ENCODE measurements around the gene CDH20. TPM values are rescaled to one million over a fixed set of nuclear protein-coding genes. Genes with fewer than 3 reads are reported as not detected.

CDH20 gene
- total and polyA plus RNA-seq, 2 of the 4 experiments (the other 2 are of a cell fraction): not detected

DNA sequence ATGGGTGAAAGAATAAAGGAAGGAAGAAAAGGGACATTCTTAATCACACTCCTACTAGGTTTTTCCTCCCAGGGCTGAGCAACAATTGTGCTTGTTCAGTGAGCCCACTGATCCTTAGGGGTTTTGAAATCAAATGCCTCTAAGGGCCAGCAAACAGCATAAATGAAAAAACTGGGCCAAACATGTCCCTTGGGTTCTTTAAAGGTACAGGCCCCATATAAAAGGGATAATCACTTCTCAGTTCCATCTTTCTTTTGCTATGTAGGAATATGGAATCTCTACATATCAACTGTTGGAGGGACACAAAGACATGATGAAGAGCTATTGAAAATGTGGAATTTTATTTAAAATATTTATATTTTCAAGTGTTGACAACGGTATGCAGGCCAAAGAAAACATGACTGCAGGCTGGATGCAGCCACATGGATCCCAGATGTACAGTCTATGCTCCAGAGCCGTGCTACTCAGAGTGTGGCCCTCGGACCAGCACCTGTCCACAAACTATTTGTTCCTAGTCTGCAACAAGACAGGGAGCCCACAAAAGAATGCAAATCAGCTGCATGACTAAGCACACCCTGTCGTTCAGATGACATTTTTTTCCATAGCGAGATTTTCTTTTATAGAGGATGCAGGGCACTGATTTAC is 110.0 kb downstream of the CDH20 start:
- Histone ChIP-seq H3K23ac (ENCODE audit: low read depth, low read length) (no peak overlapping the region), H3K27me3 (ENCODE audit: control insufficient read depth, insufficient read depth, low read length) (no peaks in the 10 kb centered on the region), H4K20me1 (ENCODE audit: insufficient read depth, low read length) (no peaks in the 10 kb centered on the region), H4K5ac (ENCODE audit: low read depth, low read length) (no peak overlapping the region), H3K14ac (replicated peaks; ENCODE audit: low read depth, low read length) (no peak overlapping the region), H2BK15ac (ENCODE audit: low read depth, low read length) (no peak overlapping the region), H4K8ac (ENCODE audit: low read depth in 2 of 2, low read length in 2 of 2) (no peak overlapping the region), H3K27ac (ENCODE audit: insufficient read depth, low read length) (no peak overlapping the region), H2BK120ac (ENCODE audit: low read depth, low read length) (no peak overlapping the region), H3K4ac (ENCODE audit: low read depth, low read length) (no peak overlapping the region), H3K9me3 (ENCODE audit: control insufficient read depth, insufficient read depth, low read length) (no peaks in the 10 kb centered on the region), H3K56ac (ENCODE audit: extremely low read depth, insufficient read depth, low read length) (no peak overlapping the region), H2AFZ (replicated peaks; ENCODE audit: low read length, poor library complexity) (no peak overlapping the region), H3K4me2 (ENCODE audit: low read depth, low read length) (no peak overlapping the region), H3K9me1 (ENCODE audit: insufficient read depth, low read length) (no peaks in the 10 kb centered on the region), H3K4me3 (ENCODE audit: insufficient read depth, low read depth, low read length) (no peak overlapping the region), H2AK5ac (ENCODE audit: low read depth, low read length) (no peak overlapping the region), H3K9ac (ENCODE audit: low read depth, low read length) (no peak overlapping the region), H3K36me3 (ENCODE audit: control insufficient read depth, insufficient read depth, low read length) (no peaks in the 10 kb centered on the region), H2BK20ac (ENCODE audit: low read depth, low read length) (no peak overlapping the region), H2BK5ac (ENCODE audit: low read depth, low read length, poor library complexity, severe bottlenecking) (no peak overlapping the region), H3K4me1 (ENCODE audit: control insufficient read depth, insufficient read depth, low read length) (no peaks in the 10 kb centered on the region), H3K18ac (ENCODE audit: low read depth, low read length) (no peak overlapping the region), H3K79me1 (ENCODE audit: low read depth in 1 of 2, low read length in 2 of 2) (no peaks in the 10 kb centered on the region), H4K91ac (ENCODE audit: insufficient read depth, low read depth, low read length) (no peak overlapping the region), H2AK9ac (replicated peaks; ENCODE audit: low read depth, low read length, poor library complexity) (no peak overlapping the region)
- dilution Hi-C loops (cut with HindIII; ENCODE audit: low sequenced_read_pairs, unreplicated experiment) (no loop called here), intact Hi-C loops (cut with micrococcal nuclease) (no loop called here), in situ Hi-C loops (cut with MboI; ENCODE audit: low sequenced_read_pairs) (no loop called here)
- no peak for DNase-seq
- no peak for TF ChIP-seq POLR2A (IDR thresholded peaks at IDR 0.05; ENCODE audit: low read depth, low read length)
- no peak for TF ChIP-seq MAZ (IDR thresholded peaks at IDR 0.05; ENCODE audit: borderline replicate concordance, low read depth, low read length)
- TF ChIP-seq RFX5 (IDR thresholded peaks at IDR 0.05; ENCODE audit: low read depth, low read length): no peak
- no peak for TF ChIP-seq NFE2L2 (IDR thresholded peaks at IDR 0.05; ENCODE audit: low read depth, low read length)
- no peak for TF ChIP-seq CEBPB (IDR thresholded peaks at IDR 0.05; ENCODE audit: low read depth, low read length)
- TF ChIP-seq MAFK (IDR thresholded peaks at IDR 0.05; ENCODE audit: low read depth, low read length): no peak
- no peak for TF ChIP-seq FOS (IDR thresholded peaks at IDR 0.05; ENCODE audit: low read depth, low read length)
- TF ChIP-seq, protein P1, sequence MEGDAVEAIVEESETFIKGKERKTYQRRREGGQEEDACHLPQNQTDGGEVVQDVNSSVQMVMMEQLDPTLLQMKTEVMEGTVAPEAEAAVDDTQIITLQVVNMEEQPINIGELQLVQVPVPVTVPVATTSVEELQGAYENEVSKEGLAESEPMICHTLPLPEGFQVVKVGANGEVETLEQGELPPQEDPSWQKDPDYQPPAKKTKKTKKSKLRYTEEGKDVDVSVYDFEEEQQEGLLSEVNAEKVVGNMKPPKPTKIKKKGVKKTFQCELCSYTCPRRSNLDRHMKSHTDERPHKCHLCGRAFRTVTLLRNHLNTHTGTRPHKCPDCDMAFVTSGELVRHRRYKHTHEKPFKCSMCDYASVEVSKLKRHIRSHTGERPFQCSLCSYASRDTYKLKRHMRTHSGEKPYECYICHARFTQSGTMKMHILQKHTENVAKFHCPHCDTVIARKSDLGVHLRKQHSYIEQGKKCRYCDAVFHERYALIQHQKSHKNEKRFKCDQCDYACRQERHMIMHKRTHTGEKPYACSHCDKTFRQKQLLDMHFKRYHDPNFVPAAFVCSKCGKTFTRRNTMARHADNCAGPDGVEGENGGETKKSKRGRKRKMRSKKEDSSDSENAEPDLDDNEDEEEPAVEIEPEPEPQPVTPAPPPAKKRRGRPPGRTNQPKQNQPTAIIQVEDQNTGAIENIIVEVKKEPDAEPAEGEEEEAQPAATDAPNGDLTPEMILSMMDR (conservative IDR thresholded peaks at IDR 0.05; ENCODE audit: low read depth, low read length): no peak
- TF ChIP-seq ELK1 (IDR thresholded peaks at IDR 0.05; ENCODE audit: borderline replicate concordance, low read depth, low read length): no peak
- TF ChIP-seq RCOR1 (IDR thresholded peaks at IDR 0.05; ENCODE audit: insufficient replicate concordance, low read length): no peak
- TF ChIP-seq SMC3 (IDR thresholded peaks at IDR 0.05; ENCODE audit: low read depth, low read length): no peak
- no peak for TF ChIP-seq CHD1 (IDR thresholded peaks at IDR 0.05; ENCODE audit: low read depth, low read length)
- TF ChIP-seq MXI1 (IDR thresholded peaks at IDR 0.05; ENCODE audit: borderline replicate concordance, low read depth, low read length): no peak
- TF ChIP-seq, protein P2, sequence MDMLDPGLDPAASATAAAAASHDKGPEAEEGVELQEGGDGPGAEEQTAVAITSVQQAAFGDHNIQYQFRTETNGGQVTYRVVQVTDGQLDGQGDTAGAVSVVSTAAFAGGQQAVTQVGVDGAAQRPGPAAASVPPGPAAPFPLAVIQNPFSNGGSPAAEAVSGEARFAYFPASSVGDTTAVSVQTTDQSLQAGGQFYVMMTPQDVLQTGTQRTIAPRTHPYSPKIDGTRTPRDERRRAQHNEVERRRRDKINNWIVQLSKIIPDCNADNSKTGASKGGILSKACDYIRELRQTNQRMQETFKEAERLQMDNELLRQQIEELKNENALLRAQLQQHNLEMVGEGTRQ (IDR thresholded peaks at IDR 0.05; ENCODE audit: low read depth, low read length): no peak
- TF ChIP-seq BHLHE40 (IDR thresholded peaks at IDR 0.05; ENCODE audit: low read depth, low read length): no peak
- TF ChIP-seq RAD21 (IDR thresholded peaks at IDR 0.05; ENCODE audit: low read length): no peak
- 50% methylated on average over 4 of the region's 5 CpGs; no CpG with 5 or more reads in 1 of the 2 experiments for WGBS, 2 experiments (ENCODE audit: extremely low coverage in 2 of 2, insufficient read length in 1 of 2)
- no peak for ATAC-seq (ENCODE audit: low read depth)
- BruUV-seq (replicated peaks): no TSS peak
- POLR2A ChIA-PET (ENCODE audit: unreplicated experiment): no interaction called here
- CTCF ChIA-PET: no interaction called here
